Adipocyte (in vitro differentiated cells): ENCODE results near the gene B4GALNT2.
"Not testable (repeated sequence)": the region's sequence is repeated elsewhere in the genome, so short reads cannot be mapped to it uniquely, and the experiment has no call there.

Experiments used
- DNase-seq: peaks from one replicate; pipeline ENCODE4 v3.0.0-alpha.2; 2015; ENCODE audit warnings: low read depth
- H3K27me3 ChIP-seq: replicated peaks from 2 replicates; pipeline ENCODE4 v1.7.0; 2013; ENCODE audit warnings: mild to moderate bottlenecking, low read length, moderate library complexity; ENCODE audit not compliant: control insufficient read depth, insufficient read depth
- H3K36me3 ChIP-seq: 2 replicates; pipeline ENCODE4 v1.7.0; 2013; ENCODE audit warnings: low read length, mild to moderate bottlenecking, moderate library complexity; ENCODE audit not compliant: control insufficient read depth, insufficient read depth, severe bottlenecking
- H3K4me1 ChIP-seq: 2 replicates; pipeline ENCODE4 v1.7.0; 2013; ENCODE audit warnings: mild to moderate bottlenecking, low read length, moderate library complexity; ENCODE audit not compliant: control insufficient read depth, insufficient read depth
- H3K4me3 ChIP-seq: 2 replicates; pipeline ENCODE4 v1.7.0; 2013; ENCODE audit warnings: mild to moderate bottlenecking, low read length, moderate library complexity
- H3K9ac ChIP-seq: 2 replicates; pipeline ENCODE4 v1.7.0; 2013; ENCODE audit warnings: mild to moderate bottlenecking, low read length, moderate library complexity
- H3K9me3 ChIP-seq: 2 replicates; pipeline ENCODE4 v1.7.0; 2013; ENCODE audit warnings: mild to moderate bottlenecking, low read length, moderate library complexity; ENCODE audit not compliant: control insufficient read depth

The B4GALNT2 gene, protein sequence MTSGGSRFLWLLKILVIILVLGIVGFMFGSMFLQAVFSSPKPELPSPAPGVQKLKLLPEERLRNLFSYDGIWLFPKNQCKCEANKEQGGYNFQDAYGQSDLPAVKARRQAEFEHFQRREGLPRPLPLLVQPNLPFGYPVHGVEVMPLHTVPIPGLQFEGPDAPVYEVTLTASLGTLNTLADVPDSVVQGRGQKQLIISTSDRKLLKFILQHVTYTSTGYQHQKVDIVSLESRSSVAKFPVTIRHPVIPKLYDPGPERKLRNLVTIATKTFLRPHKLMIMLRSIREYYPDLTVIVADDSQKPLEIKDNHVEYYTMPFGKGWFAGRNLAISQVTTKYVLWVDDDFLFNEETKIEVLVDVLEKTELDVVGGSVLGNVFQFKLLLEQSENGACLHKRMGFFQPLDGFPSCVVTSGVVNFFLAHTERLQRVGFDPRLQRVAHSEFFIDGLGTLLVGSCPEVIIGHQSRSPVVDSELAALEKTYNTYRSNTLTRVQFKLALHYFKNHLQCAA

DNA sequence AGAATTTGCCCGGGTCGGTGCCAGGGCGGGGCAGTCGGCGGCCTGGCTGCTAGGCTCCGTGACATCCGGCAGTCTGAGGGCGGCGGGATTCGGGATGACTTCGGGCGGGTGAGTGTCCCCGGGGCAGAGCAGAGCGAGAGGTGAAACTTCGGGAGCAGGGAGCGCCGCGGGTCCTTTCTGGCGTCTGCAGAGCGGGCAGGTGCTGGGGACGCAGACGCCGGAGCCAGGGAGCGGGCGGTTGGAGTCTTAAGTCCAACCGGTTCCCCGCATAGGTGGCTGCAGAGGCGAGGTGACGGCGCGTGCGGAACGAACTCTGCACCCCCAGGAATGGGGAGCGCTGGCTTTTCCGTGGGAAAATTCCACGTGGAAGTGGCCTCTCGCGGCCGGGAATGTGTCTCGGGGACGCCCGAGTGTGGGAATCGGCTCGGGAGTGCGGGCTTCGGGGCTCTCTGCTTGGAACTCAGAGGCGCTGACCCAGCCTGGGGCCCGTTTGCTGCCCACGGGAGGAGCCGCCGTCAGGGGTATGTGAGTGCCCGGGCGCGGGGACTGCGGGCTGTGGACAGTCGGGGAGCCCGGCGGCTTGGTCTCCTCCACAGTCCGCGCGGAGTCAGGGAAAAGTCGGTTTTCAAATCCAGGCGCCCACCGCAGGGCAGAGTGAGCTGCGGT is at the start of gene B4GALNT2:
Gene B4GALNT2, plus strand, starts transcription at position 71 of the 666 bp plus-strand sequence. Its CDS starts 24 bp downstream, at position 95.
- peaks cover 3% of the 10 kb centered on the region for H3K4me1 ChIP-seq
- DNase-seq = peak; percentile 15
- H3K4me3 ChIP-seq = peak within 1 kb of the TSS; percentile 52
- peaks cover 46% of the 10 kb centered on the region for H3K27me3 ChIP-seq
- no peak within 1 kb of the TSS for H3K9ac ChIP-seq
- no peaks in the 10 kb centered on the region for H3K36me3 ChIP-seq
- peaks cover 16% of the 10 kb centered on the region for H3K9me3 ChIP-seq

DNA sequence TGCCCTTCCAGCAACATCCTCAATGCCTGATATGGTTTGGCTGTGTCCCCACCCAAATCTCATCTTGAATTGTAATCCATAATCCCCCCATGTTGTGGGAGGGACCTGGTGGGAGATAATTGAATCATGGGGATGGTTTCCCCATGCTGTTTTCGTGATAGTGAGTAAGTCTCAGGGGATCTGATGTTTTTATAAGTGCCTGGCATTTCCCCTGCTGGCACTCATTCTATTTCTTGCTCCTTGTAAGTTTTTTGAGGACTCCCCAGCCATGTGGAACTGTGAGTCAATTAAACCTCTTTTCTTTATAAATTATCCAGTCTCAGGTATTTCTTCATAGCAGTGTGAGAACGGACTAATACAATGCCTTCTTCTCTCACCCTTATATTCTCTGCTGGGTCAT is 47.5 kb upstream of the B4GALNT2 start:
- H3K27me3 ChIP-seq = peaks cover 13% of the 10 kb centered on the region
- DNase-seq, H3K9ac ChIP-seq, H3K4me1 ChIP-seq, H3K9me3 ChIP-seq, H3K4me3 ChIP-seq, H3K36me3 ChIP-seq: not testable (repeated sequence)

DNA sequence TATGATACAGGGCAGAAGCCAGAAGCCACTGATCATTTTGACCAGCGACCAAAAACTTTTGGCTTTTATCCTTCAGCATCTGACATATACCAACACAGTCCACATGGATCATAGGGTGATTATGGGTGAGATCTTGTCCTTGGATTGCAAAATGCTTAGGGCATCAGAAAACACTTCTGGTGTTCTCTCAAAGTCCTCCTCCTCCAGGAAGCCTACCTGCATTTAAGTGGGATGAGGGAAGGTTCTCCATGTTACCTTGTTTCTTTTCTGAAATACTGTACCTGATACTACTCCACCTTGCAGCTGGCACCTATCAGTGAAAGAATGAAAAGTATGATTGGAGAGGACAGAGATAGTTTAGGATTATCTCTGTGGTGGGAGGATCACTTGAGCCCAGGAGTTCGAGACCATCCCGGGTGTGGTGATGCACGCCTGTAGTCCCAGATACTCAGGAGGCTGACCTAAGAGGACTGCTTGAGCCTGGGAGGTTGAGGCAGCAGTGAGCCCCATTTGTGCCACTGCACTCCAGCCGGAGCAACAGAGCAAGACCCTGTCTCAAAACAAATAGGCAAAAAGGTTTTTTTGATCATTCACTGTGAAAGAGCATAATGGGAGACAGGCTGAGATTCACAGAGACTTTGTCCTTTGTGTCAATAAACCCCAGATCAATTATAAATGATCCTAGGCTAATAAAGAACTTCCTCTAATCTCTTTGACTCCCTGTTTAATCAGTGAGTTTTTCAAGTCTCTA is 46.8 kb upstream of the B4GALNT2 start:
- H3K27me3 ChIP-seq = peaks cover 13% of the 10 kb centered on the region
- peaks cover 1% of the 10 kb centered on the region for H3K9me3 ChIP-seq
- no peak overlapping the region for H3K4me3 ChIP-seq
- peaks cover 4% of the 10 kb centered on the region for H3K4me1 ChIP-seq
- DNase-seq = no peak
- H3K36me3 ChIP-seq = no peaks in the 10 kb centered on the region
- H3K9ac ChIP-seq = no peak overlapping the region

DNA sequence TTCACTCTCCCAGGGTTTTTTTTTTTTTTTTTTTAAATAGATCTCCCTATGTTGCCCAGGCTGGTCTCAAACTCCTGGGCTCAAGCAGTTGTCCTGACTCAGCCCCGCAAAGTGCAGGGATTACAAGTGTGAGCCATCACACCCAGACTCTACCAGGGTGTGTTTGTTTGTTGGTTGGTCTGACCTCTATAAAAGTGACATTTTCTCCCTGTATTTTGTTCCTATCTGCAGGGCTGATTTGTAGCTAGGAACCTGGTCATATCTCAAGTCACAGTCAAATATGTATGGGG is 46.3 kb upstream of the B4GALNT2 start:
- Histone ChIP-seq H3K9ac (no peak overlapping the region), H3K4me1 (peaks cover under 1% of the 10 kb centered on the region), H3K4me3 (no peak overlapping the region), H3K27me3 (peaks cover 13% of the 10 kb centered on the region), H3K9me3 (peaks cover 6% of the 10 kb centered on the region), H3K36me3 (no peaks in the 10 kb centered on the region)
- no peak for DNase-seq

DNA sequence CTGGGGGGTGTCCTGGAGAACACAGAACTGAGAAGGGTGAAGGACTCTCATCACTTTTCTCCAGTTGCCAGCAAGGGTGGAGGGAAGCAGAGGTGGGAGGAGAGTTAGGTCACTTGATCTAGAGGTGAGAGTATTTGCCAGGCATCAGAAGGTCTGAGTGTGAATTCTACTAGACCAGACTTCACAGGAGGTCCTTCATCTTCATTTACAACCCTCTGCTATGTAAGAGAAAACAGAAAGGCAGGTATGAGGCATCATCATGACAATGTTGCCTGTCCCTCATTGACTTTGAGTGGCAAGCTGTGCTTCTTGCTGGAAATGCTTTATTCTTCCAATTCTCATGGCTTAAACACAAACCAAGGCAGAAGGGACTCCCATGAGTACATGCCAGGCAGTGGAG is 45.9 kb upstream of the B4GALNT2 start:
- peaks cover 14% of the 10 kb centered on the region for H3K27me3 ChIP-seq
- no peak overlapping the region for H3K9ac ChIP-seq
- no peaks in the 10 kb centered on the region for H3K4me1 ChIP-seq
- H3K9me3 ChIP-seq = peaks cover 9% of the 10 kb centered on the region
- no peak for DNase-seq
- H3K4me3 ChIP-seq = no peak overlapping the region
- no peaks in the 10 kb centered on the region for H3K36me3 ChIP-seq

DNA sequence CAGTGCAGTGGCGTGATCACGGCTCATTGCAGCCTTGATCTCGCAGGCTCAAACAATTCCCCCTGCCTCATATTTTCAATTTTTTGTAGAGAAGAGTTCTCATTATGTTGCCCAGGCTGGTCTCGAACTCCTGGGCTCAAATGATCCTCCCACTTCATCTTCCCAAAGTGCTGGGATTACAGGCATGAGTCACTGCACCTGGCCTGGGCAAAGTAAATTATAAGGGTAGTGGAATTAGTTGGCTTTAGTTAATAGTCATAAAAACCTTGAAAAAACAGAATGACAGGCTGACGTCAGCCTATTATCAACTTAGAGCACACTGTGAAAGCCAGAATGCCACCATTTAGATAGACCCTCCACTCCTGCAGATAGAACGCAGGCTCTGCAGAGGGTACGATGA is 43.5 kb upstream of the B4GALNT2 start:
- peaks cover 20% of the 10 kb centered on the region for H3K27me3 ChIP-seq
- H3K36me3 ChIP-seq = no peaks in the 10 kb centered on the region
- peaks cover 9% of the 10 kb centered on the region for H3K9me3 ChIP-seq
- no peaks in the 10 kb centered on the region for H3K4me1 ChIP-seq
- H3K4me3 ChIP-seq = no peak overlapping the region
- H3K9ac ChIP-seq = no peak overlapping the region
- no peak for DNase-seq

DNA sequence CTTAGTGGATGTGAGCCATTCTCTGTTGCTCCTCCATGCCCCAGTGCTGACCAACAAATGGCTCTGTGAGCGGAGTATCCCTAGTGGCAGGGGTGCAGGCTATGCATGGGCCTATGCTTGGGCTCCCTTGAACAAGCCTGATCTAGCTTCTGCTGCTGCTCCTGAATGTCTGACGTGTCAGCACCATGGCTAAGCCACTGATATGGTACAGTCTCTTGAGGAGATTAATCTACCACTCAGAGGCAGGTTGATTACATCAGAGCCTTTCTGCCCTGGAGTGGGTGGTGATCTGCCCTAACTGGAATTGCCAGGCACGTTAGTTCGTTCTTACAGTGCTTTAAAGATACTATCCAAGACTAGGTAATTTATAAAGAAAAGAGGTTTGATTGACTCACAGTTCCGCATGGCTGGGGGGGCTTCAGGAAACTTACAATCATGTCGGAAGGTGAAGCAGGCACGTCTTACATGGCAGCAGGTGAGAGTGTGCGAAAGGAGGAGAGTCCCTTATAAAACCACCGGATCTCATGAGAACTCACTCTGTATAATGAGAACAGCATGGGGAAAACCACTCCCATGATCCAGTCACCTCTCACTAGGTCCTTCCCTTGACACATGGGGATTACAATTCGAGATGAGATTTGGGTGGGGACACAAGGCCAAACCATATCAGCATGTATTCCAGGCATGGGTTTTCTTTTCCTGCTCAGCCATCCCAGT is 41.5 kb upstream of the B4GALNT2 start:
- H3K4me1 ChIP-seq = no peaks in the 10 kb centered on the region
- H3K36me3 ChIP-seq = no peaks in the 10 kb centered on the region
- H3K9me3 ChIP-seq = peaks cover 9% of the 10 kb centered on the region
- DNase-seq = no peak
- no peak overlapping the region for H3K9ac ChIP-seq
- no peak overlapping the region for H3K4me3 ChIP-seq
- H3K27me3 ChIP-seq = peaks cover 20% of the 10 kb centered on the region

DNA sequence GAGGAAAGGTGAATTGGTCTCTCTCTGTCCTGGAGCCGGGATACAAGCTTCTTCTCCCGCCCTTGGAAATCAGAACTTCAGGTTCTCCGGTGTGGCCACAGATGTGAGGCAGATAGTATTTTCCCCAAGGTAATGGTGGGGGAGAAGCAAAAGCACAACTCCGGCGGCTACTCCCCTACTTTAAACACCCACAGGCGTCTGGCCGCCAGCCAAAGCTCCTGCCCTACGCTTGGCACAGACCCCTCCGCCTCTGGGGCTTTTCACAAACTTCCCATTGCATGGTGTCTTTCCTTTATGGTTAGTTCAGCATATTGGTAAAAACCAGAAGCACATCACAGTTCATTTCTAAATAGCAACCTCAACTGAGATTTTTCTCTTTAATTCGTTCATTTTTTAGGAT is 39.4 kb upstream of the B4GALNT2 start:
- DNase-seq = no peak
- Histone ChIP-seq H3K9ac (no peak overlapping the region), H3K27me3 (peaks cover 12% of the 10 kb centered on the region), H3K9me3 (peaks cover 9% of the 10 kb centered on the region), H3K36me3 (no peaks in the 10 kb centered on the region), H3K4me3 (no peak overlapping the region), H3K4me1 (no peaks in the 10 kb centered on the region)

DNA sequence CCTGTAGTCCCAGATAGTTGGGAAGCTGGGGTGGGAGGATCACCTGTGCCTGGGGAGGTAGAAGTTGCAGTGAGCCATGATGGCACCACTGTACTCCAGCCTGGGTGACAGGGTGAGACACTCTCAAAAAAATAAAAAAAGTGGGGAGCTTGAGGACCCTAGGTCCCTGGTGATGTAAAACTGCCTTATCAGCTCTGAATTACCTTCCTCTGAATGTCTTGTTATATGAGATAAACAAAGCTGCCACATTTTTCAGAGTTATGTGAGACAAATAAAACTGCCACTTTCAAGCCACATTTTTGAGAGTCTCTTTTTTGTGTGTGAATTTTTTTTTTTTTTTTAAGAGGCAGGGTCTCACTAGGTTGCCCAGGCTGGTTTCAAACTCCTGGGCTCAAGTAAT is 32.0 kb upstream of the B4GALNT2 start:
- Histone ChIP-seq H3K4me1 (peaks cover 11% of the 10 kb centered on the region), H3K9me3 (no peaks in the 10 kb centered on the region), H3K36me3 (no peaks in the 10 kb centered on the region), H3K9ac (no peak overlapping the region), H3K27me3 (no peaks in the 10 kb centered on the region), H3K4me3 (no peak overlapping the region)
- DNase-seq = no peak

DNA sequence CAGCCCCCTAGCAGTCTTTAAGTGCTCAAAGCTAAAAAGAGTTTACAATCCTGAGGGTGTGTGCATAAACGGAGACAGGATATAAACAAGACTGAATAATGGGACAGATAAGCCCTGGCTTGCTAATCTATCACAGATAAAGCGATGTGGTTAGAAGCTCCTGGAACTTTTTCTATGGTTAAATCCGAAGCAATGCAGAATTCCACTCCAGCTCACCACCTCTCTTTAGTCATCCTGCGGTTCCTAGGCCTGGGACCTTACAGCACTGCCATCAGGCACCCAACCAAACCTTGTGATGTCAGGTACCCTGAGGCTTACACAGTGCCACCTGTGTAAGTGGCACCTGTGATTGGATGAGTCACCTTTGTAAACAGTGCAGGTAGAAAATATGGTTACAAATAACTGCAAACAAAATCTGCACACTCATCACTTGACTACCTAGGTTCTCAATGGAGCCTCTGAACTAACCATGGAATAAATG is 31.5 kb upstream of the B4GALNT2 start:
- Histone ChIP-seq H3K9ac (no peak overlapping the region), H3K9me3 (no peaks in the 10 kb centered on the region), H3K4me1 (peaks cover 11% of the 10 kb centered on the region), H3K27me3 (no peaks in the 10 kb centered on the region), H3K36me3 (no peaks in the 10 kb centered on the region), H3K4me3 (no peak overlapping the region)
- no peak for DNase-seq
